Islet precursor cell (in vitro differentiated cells): Measurements from ENCODE around the gene ALPI.
"Not testable (repeated sequence)": the region's sequence is repeated elsewhere in the genome, so short reads cannot be mapped to it uniquely, and the experiment has no call there.

Experiments used
- DNase-seq: peaks from one replicate; pipeline ENCODE4 v3.0.0-alpha.2; 2018

Gene ALPI

GRCh38 chr2:232443669-232444408 is 12.1 kb upstream of the ALPI start:
- DNase-seq, result not testable (repeated sequence)

DNA sequence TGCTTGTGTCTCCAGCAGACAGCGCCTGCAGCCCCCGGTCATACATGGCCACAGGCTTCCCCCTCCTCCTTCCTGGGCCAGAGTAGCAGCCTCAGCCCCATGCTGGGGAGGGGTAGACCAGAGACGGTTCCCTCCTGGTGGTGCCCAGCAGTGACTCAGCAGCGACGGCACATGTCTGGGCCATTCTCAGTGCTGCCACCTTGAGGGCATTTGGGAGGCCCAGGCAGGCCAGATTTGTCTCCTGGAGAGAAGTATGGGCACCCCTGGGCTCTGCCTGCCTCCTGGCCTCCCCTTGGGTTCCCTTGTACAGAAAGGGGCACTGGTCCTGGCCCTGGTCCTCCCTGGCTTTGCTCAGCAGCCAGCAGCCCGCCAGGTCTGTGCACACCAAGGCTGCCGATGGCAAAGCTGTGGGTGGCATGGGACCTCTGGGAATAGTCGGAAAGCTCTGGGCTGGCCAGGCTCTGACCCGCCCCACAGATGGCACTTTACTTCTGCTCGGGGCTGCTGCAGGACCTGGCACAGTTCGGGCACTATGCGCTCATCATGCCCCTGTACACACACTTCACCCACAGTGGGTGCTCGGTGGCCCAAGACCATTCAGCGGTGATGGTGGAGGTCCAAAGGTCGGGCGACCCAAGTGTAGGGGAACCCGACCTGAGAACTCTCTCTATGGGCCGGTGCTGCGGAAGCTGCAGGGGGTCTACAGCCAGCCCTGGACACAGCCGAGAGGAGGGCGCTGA is 11.4 kb upstream of the ALPI start:
- DNase-seq, result peak; percentile 90

DNA sequence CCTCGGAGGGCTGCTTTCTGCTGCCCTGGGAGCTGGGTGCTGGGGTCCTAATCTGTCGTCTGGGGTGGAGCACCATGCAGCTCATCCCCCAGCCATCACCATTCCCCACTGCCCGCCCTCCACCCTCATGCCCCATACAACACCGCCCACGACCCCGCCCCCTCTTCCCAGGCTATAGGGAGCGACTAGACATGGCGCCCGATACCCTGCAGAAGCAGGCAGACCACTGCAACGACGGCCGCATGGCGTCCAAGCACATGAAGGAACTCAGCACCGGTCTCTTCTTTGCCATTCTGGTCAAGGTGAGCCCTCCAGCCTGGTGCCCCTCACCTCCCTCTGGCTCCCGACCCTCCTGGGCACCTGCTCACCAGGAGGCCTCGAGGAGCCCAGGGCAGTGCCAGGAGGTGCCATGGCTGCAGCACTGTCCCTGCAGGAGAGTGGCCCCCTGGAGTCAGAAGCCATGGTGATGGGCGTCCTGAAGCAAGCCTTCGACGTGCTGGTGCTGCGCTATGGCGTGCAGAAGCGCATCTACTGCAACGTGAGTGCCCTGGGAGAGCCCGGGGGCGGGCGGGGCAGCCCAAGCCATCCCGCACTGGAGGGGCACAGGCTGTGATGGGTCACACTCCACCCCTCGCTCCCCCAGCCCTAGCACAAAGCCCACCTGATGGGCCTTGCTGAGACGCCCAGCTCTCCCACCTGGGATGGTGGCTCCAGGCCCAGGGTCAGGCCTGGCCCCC is 10.6 kb upstream of the ALPI start:
- peak; percentile 41 for DNase-seq

- DNase-seq, result peak; percentile 50
Measured at GRCh38 chr2:232446266-232446777, 9.6 kb upstream of the ALPI start.

DNA sequence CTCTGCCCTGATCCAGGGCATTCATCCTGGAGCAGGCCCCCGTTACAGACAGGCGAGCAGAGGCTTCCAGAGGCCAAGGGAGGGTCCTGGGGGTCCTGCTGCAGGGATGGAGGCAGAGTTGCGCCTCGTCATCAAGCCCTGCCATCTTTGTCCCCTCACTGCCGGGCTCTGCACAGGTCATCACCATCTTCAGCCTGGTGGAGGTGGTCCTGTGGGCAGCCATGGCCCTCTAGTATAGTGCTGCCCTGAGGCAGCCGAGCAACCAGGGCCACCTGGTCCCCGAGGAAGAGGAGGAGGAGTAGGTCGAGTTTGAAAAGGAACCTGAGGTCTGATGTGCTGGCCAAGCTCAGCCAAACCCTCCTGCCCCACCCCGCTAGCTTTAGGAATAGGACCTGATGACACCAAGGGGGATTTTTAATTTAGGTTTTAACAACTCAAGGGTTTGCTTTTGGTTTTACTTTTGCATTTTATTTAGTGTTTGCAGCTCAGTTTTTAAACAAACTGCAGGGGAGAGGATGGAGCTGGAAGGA is 8.8 kb upstream of the ALPI start:
- DNase-seq, result peak; percentile 38

- DNase-seq, result peak; percentile 57
Measured at GRCh38 chr2:232447638-232448303, 8.2 kb upstream of the ALPI start.

DNA sequence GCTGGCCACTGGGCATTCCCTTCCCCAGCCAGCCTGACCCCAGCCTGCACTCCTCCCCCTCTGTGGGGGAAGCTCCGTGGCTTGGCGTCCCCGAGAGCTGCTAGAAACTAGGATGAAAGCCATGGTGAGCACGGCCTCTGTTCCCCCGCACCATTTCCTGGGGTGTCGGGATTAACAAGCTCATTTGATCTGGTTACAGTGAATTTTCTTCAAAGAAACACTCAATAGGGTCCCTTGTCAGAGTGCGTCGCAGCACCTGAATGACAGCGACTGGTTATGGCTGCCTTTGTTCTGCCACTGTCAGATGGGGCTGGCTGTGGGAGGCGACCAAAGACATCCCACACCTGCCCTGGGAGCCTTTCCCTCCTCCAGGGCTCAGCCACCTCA is 7.7 kb upstream of the ALPI start:
- no peak for DNase-seq

DNA sequence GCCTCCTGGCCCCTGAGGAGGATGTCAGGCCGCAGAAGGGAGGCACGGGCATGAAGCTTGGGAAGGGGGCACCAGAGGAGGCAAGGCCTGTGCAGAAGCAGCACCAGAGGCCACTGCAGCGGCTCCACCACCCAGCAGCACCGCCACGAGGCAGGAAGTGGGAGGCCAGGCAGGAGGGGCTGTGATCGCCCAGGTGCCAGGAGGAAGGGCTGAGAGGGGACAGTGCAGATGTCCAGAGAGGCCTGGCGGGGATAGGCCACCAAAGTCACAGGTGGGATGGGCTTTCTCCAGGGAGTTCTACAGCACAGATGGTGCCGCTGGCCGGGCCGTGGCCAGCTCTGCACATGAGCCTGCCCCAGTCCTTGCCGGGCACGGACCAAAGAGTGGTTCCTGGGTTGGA is 6.0 kb upstream of the ALPI start:
- DNase-seq, result peak; percentile 54

DNA sequence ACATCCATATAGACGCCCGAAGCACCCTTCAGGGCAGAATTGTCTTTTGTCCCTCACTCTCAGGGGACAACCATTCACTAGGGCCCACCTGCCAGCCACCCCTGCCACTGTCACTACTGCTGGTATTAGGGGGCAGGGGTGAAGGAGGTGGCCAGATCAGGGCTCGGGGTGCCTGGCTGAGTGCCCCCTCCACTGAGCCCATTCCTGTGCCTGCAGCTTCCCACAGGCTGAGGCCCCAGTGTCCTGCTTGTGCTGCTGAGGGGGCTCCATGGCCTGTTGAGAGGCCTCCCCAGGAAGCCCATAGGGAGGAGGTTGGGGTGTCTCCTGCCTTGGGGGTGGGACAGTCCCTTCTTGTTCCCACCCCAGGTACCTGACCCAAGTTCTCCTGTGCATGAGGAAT is 4.3 kb upstream of the ALPI start:
- DNase-seq, result peak; percentile 41

DNA sequence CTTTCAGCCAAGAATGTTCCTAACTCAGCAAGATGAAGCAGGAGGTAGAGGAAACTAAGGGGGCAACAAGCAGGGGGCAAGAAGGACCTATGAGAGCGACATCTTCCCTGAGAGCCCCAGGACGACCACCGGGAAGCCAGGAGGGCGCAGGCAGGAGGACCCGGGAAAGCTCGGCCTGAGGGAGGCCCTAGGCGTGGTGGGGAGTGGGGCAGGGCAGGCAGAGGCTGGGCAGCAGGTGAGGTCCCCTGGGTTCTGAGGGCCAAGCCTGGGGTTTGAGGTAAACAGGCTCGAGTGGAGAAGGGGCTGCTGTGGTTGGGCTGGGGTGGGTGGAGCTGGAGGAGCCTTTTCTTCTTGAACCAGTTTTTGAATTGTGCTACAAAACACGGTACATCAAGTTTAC is 1.3 kb upstream of the ALPI start:
- DNase-seq, result peak; percentile 43

- peak; percentile 29 for DNase-seq
Measured at GRCh38 chr2:232456296-232457120, 555 bp downstream of the ALPI start.

GRCh38 chr2:232457121-232458011 is 1.4 kb downstream of the ALPI start:
- peak; percentile 35 for DNase-seq

DNA sequence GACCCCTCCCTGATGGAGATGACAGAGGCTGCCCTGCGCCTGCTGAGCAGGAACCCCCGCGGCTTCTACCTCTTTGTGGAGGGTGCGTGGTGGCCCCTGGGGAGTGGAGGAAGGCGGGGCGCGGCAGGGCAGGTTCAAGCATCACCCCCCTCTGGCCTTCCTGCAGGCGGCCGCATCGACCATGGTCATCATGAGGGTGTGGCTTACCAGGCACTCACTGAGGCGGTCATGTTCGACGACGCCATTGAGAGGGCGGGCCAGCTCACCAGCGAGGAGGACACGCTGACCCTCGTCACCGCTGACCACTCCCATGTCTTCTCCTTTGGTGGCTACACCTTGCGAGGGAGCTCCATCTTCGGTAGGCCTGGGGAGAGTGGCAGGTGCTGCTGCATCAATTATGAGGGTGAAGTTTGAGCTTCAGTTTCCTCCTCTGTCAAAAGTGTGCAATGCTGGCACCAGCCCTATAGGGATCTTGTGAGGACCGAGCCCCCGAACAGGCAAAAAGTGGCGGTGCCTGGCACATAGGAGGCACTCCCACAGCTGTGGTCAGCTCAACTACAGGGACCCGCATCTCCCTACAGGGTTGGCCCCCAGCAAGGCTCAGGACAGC is 2.2 kb downstream of the ALPI start:
- DNase-seq, result peak; percentile 43

GRCh38 chr2:232458661-232459418 is 2.9 kb downstream of the ALPI start:
- DNase-seq, result no peak

DNA sequence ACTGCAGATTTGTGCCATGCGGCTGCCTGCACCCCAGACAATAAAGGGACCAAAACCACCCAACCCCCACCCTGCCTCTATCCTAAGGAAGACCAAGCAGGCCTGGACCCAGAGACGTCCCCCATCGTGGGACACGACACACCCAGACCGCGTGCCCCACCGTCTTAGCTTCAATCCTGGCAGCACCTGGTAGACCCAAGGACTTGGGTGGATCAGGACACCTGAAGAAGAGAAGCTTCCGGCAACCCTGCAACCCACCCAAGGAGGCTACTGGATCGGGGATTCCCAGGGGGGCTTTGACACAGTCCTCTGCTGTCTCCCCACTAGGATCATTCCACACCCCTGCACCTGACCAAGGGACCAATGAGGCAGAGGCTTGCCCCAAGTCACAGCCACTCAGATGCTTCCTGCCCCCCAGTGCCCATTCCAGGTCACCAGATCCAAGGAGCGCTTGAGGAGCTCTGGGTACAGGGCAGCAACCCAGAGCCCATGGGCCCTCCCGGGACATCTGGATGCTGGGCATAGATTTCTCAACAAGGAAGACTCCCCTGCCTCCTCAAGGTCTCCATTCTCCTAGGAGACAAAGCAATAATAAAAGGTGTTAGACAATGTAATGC is 3.6 kb downstream of the ALPI start:
- DNase-seq, result no peak

- DNase-seq, result no peak
Measured at GRCh38 chr2:232460171-232460570, 4.2 kb downstream of the ALPI start.

GRCh38 chr2:232463701-232464543 is 8.0 kb downstream of the ALPI start:
- peak; percentile 31 for DNase-seq

GRCh38 chr2:232464544-232464885 is 8.6 kb downstream of the ALPI start:
- DNase-seq, result peak; percentile 45
